ENCODE results near the gene DNAJC22. TPM values are rescaled to one million over a fixed set of nuclear protein-coding genes. Genes with fewer than 3 reads are reported as not detected.

Gene DNAJC22
- polyA plus RNA-seq, 1 of the 3 experiments (the other 2 are of a cell fraction) = 4.5 TPM

- no peak overlapping the region for H3K9ac ChIP-seq
- H3K4me3 ChIP-seq (ENCODE audit: low read depth in 2 of 2, low read length in 1 of 2) = peak overlapping the region; percentile 37 to 52
- WGBS (ENCODE audit: low lambda C conversion rate) = 21% methylated on average over 23 of the region's 33 CpGs
- H3K36me3 ChIP-seq (replicated peaks in 1 of 2; ENCODE audit: control insufficient read depth in 1 of 2, insufficient read depth in 2 of 2, low read length in 1 of 2) = no peaks in the 10 kb centered on the region
- no peak overlapping the region for H3K27ac ChIP-seq (ENCODE audit: low read depth in 2 of 2, low read length in 1 of 2)
- peaks cover 22% of the 10 kb centered on the region for H3F3A ChIP-seq (replicated peaks; ENCODE audit: insufficient read depth)
- H2AFZ ChIP-seq (ENCODE audit: low read depth) = peak overlapping the region; percentile 82; the same call in 1 of the 2 replicates
- TF ChIP-seq, protein P1, sequence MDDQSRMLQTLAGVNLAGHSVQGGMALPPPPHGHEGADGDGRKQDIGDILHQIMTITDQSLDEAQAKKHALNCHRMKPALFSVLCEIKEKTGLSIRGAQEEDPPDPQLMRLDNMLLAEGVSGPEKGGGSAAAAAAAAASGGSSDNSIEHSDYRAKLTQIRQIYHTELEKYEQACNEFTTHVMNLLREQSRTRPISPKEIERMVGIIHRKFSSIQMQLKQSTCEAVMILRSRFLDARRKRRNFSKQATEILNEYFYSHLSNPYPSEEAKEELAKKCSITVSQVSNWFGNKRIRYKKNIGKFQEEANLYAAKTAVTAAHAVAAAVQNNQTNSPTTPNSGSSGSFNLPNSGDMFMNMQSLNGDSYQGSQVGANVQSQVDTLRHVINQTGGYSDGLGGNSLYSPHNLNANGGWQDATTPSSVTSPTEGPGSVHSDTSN (IDR thresholded peaks at IDR 0.05) = no peak
- TF ChIP-seq, protein P2, sequence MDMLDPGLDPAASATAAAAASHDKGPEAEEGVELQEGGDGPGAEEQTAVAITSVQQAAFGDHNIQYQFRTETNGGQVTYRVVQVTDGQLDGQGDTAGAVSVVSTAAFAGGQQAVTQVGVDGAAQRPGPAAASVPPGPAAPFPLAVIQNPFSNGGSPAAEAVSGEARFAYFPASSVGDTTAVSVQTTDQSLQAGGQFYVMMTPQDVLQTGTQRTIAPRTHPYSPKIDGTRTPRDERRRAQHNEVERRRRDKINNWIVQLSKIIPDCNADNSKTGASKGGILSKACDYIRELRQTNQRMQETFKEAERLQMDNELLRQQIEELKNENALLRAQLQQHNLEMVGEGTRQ (IDR thresholded peaks at IDR 0.05; ENCODE audit: borderline replicate concordance, low read depth, low read length) = no peak
- no peaks in the 10 kb centered on the region for H3K9me3 ChIP-seq
- H4K20me1 ChIP-seq (ENCODE audit: insufficient read depth) = no peaks in the 10 kb centered on the region
- POLR2A ChIA-PET = interaction anchor here (2.7 kb wide), 1 partner anchor 20 kb away, joined by 9 read pairs; the partner anchor contains the start of gene TROAP
- H3K4me1 ChIP-seq (ENCODE audit: control insufficient read depth in 1 of 2, insufficient read depth in 2 of 2, low read depth in 1 of 2, low read length in 1 of 2) = peaks cover 15 to 44% of the 10 kb centered on the region in 2 experiments; a peak in 2 of 4 replicates
- DNase-seq = no peak
- CTCF ChIA-PET = interaction anchor here (0.6 to 15.9 kb wide), 56 partner anchors 8 to 355 kb away, joined by 3 to 658 read pairs (median 4); partner anchors contain the start of genes PRPH, SPATS2, TROAP and TUBA1B
- peak overlapping the region; percentile 76 for H3K4me2 ChIP-seq
- no peaks in the 10 kb centered on the region for H3K9me2 ChIP-seq
- H3K79me2 ChIP-seq (ENCODE audit: insufficient read depth) = no peaks in the 10 kb centered on the region
- H3K27me3 ChIP-seq (ENCODE audit: insufficient read depth) = peaks cover 5% of the 10 kb centered on the region; the same call in 1 of the 2 replicates
These were observed 3.6 kb upstream of the DNAJC22 start for GRCh38 chr12:49342914-49343731.

GRCh38 chr12:49344486-49345050 lies 2.1 kb upstream of the DNAJC22 start:
- WGBS (ENCODE audit: low lambda C conversion rate) = 54% methylated on average over 11 of the region's 15 CpGs
- H3F3A ChIP-seq (replicated peaks; ENCODE audit: insufficient read depth) = peaks cover 22% of the 10 kb centered on the region
- DNase-seq = no peak
- no peaks in the 10 kb centered on the region for H3K9me2 ChIP-seq
- no peaks in the 10 kb centered on the region for H3K36me3 ChIP-seq (replicated peaks in 1 of 2; ENCODE audit: control insufficient read depth in 1 of 2, insufficient read depth in 2 of 2, low read length in 1 of 2)
- peak overlapping the region; percentile 70 for H3K4me2 ChIP-seq
- H3K4me3 ChIP-seq (ENCODE audit: low read depth in 2 of 2, low read length in 1 of 2) = peak overlapping the region in 1 of 2 experiments; percentile 27; a peak in 1 of 4 replicates
- no peaks in the 10 kb centered on the region for H3K79me2 ChIP-seq (ENCODE audit: insufficient read depth)
- no peak overlapping the region for H3K27ac ChIP-seq (ENCODE audit: low read depth in 2 of 2, low read length in 1 of 2)
- H3K9me3 ChIP-seq = no peaks in the 10 kb centered on the region
- ChIA-PET CTCF (interaction anchor here (3.8 to 15.9 kb wide), 3 partner anchors 13 to 51 kb away, joined by 56 to 658 read pairs (median 88); partner anchors contain the start of gene PRPH), POLR2A (no interaction called here)
- H2AFZ ChIP-seq (ENCODE audit: low read depth) = peak overlapping the region; percentile 70; the same call in 1 of the 2 replicates
- no peak overlapping the region for H3K9ac ChIP-seq
- H3K4me1 ChIP-seq (ENCODE audit: control insufficient read depth in 1 of 2, insufficient read depth in 2 of 2, low read depth in 1 of 2, low read length in 1 of 2) = peaks cover 15 to 42% of the 10 kb centered on the region in 2 experiments; a peak in 2 of 4 replicates
- H3K27me3 ChIP-seq (ENCODE audit: insufficient read depth) = peaks cover 5% of the 10 kb centered on the region; the same call in 1 of the 2 replicates
- no peaks in the 10 kb centered on the region for H4K20me1 ChIP-seq (ENCODE audit: insufficient read depth)
- TF ChIP-seq EZH2phosphoT487 (IDR thresholded peaks at IDR 0.05; ENCODE audit: borderline replicate concordance, low read depth) (no peak), TAF1 (IDR thresholded peaks at IDR 0.05; ENCODE audit: borderline replicate concordance, low read depth, low read length) (no peak), RCOR1 (IDR thresholded peaks at IDR 0.05; ENCODE audit: low read length) (no peak), RXRA (IDR thresholded peaks at IDR 0.05; ENCODE audit: borderline replicate concordance, low read depth) (no peak), FOXM1 (IDR thresholded peaks at IDR 0.05; ENCODE audit: low read depth) (no peak), CTCF (IDR thresholded peaks at IDR 0.05) (no peak), ELF1 (IDR thresholded peaks at IDR 0.05) (no peak), YY1 (IDR thresholded peaks at IDR 0.05; ENCODE audit: low read depth) (no peak), JUND (IDR thresholded peaks at IDR 0.05) (no peak), MXI1 (IDR thresholded peaks at IDR 0.05; ENCODE audit: low read depth, low read length) (no peak)
- TF ChIP-seq, protein P3, sequence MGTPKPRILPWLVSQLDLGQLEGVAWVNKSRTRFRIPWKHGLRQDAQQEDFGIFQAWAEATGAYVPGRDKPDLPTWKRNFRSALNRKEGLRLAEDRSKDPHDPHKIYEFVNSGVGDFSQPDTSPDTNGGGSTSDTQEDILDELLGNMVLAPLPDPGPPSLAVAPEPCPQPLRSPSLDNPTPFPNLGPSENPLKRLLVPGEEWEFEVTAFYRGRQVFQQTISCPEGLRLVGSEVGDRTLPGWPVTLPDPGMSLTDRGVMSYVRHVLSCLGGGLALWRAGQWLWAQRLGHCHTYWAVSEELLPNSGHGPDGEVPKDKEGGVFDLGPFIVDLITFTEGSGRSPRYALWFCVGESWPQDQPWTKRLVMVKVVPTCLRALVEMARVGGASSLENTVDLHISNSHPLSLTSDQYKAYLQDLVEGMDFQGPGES (IDR thresholded peaks at IDR 0.05; ENCODE audit: low read depth, low read length) = no peak
- TF ChIP-seq, protein P4, sequence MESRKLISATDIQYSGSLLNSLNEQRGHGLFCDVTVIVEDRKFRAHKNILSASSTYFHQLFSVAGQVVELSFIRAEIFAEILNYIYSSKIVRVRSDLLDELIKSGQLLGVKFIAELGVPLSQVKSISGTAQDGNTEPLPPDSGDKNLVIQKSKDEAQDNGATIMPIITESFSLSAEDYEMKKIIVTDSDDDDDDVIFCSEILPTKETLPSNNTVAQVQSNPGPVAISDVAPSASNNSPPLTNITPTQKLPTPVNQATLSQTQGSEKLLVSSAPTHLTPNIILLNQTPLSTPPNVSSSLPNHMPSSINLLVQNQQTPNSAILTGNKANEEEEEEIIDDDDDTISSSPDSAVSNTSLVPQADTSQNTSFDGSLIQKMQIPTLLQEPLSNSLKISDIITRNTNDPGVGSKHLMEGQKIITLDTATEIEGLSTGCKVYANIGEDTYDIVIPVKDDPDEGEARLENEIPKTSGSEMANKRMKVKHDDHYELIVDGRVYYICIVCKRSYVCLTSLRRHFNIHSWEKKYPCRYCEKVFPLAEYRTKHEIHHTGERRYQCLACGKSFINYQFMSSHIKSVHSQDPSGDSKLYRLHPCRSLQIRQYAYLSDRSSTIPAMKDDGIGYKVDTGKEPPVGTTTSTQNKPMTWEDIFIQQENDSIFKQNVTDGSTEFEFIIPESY (IDR thresholded peaks at IDR 0.05; ENCODE audit: borderline replicate concordance, low read depth) = no peak

Data from SK-N-SH (cell line).